GM12865 (cell line): ENCODE data around the gene CDYL.

Experiments
- DNase-seq: peaks from one replicate; pipeline ENCODE4 v3.0.0; 2010; ENCODE audit warnings: low read depth
- H3K4me3 ChIP-seq: 2 replicates; pipeline ENCODE4 v1.5.1; 2011; ENCODE audit warnings: mild to moderate bottlenecking, low read depth, low read length, control low read depth
- TF ChIP-seq, protein P1 (sequence below): IDR thresholded peaks from 2 replicates; pipeline ENCODE4 v1.5.1; 2011; ENCODE audit warnings: low read length, control low read depth, low read depth, inconsistent platforms; ENCODE audit not compliant: insufficient read depth; ENCODE audit errors: missing control alignments

The CDYL gene

DNA sequence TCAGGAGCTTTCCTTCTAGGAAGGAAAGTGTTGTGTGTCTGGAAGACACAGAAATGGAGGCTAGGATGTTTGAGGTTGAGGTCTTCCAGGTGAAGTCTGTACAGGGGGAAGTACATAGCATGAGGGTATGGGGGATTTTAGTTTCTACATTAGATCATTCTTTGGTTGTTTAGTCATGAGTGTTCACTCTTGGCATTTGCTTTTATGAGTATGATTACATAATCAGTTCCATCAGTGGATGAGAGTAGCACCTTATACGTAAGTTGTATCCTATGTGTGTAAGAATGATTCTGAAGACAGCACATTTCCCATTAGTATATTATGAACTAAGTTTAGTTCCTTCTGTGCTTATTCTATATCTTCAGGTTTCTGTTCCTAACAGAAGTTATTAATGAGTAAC is 1.9 kb downstream of the CDYL start:
- peak overlapping the region; percentile 60 for H3K4me3 ChIP-seq
- TF ChIP-seq, protein P1, sequence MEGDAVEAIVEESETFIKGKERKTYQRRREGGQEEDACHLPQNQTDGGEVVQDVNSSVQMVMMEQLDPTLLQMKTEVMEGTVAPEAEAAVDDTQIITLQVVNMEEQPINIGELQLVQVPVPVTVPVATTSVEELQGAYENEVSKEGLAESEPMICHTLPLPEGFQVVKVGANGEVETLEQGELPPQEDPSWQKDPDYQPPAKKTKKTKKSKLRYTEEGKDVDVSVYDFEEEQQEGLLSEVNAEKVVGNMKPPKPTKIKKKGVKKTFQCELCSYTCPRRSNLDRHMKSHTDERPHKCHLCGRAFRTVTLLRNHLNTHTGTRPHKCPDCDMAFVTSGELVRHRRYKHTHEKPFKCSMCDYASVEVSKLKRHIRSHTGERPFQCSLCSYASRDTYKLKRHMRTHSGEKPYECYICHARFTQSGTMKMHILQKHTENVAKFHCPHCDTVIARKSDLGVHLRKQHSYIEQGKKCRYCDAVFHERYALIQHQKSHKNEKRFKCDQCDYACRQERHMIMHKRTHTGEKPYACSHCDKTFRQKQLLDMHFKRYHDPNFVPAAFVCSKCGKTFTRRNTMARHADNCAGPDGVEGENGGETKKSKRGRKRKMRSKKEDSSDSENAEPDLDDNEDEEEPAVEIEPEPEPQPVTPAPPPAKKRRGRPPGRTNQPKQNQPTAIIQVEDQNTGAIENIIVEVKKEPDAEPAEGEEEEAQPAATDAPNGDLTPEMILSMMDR = no peak
- DNase-seq = peak; percentile 45

DNA sequence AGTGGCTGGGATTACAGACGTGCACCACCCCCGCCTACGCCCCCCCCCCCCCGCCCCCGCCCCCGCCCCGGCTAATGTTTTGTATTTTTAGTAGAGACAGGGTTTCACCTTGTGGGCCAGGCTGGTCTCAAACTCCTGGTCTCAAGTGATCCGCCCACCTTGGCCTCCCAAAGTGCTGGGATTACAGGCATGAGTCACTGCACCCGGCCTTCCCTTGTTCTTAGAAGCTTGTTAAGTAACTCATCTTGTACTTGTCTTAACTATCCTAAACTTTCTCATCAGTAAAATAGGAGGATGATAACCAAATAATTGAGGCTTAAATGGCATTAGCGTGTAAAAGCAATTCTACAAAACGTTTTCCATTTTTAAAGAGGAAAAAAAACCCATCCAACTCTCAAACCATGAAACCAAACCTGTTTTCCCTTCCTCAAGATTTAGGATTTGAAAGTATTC is 4.2 kb downstream of the CDYL start:
- peak overlapping the region; percentile 13; the same call in 1 of the 2 replicates for H3K4me3 ChIP-seq
- TF ChIP-seq, protein P1 = no peak
- no peak for DNase-seq

- peak; percentile 64 for DNase-seq
- TF ChIP-seq, protein P1 = no peak
- H3K4me3 ChIP-seq = peak overlapping the region; percentile 3
These were observed 5.2 kb downstream of the CDYL start for GRCh38 chr6:4781426-4781825.

- no peak for DNase-seq
- H3K4me3 ChIP-seq = peak overlapping the region; percentile 9
These were observed 5.9 kb downstream of the CDYL start for GRCh38 chr6:4781967-4782575.

GRCh38 chr6:4786996-4787395 is 10.8 kb downstream of the CDYL start:
- no peak overlapping the region for H3K4me3 ChIP-seq
- TF ChIP-seq, protein P1 = no peak
- no peak for DNase-seq

More at GRCh38 chr6:4781967-4782575, 5.9 kb downstream of the CDYL start:
- TF ChIP-seq, protein P1 = no peak

- no peak overlapping the region; the same call in 1 of the 2 replicates for H3K4me3 ChIP-seq
- no peak for DNase-seq
- TF ChIP-seq, protein P1 = no peak
These were observed 12.3 kb downstream of the CDYL start for GRCh38 chr6:4788482-4788881.
